GM12865 (cell line): ENCODE data around the gene KCNC2.

ENCODE experiments used
- DNase-seq: peaks from one replicate; pipeline ENCODE4 v3.0.0; 2010; ENCODE audit warnings: low read depth
- H3K4me3 ChIP-seq: 2 replicates; pipeline ENCODE4 v1.5.1; 2011; ENCODE audit warnings: mild to moderate bottlenecking, low read depth, low read length, control low read depth
- TF ChIP-seq, protein P1 (sequence below): IDR thresholded peaks from 2 replicates; pipeline ENCODE4 v1.5.1; 2011; ENCODE audit warnings: low read length, control low read depth, low read depth, inconsistent platforms; ENCODE audit not compliant: insufficient read depth; ENCODE audit errors: missing control alignments

Gene KCNC2

GRCh38 chr12:75139196-75139595 lies 70.4 kb downstream of the KCNC2 start:
- H3K4me3 ChIP-seq = no peak overlapping the region
- TF ChIP-seq, protein P1, sequence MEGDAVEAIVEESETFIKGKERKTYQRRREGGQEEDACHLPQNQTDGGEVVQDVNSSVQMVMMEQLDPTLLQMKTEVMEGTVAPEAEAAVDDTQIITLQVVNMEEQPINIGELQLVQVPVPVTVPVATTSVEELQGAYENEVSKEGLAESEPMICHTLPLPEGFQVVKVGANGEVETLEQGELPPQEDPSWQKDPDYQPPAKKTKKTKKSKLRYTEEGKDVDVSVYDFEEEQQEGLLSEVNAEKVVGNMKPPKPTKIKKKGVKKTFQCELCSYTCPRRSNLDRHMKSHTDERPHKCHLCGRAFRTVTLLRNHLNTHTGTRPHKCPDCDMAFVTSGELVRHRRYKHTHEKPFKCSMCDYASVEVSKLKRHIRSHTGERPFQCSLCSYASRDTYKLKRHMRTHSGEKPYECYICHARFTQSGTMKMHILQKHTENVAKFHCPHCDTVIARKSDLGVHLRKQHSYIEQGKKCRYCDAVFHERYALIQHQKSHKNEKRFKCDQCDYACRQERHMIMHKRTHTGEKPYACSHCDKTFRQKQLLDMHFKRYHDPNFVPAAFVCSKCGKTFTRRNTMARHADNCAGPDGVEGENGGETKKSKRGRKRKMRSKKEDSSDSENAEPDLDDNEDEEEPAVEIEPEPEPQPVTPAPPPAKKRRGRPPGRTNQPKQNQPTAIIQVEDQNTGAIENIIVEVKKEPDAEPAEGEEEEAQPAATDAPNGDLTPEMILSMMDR = no peak
- DNase-seq = no peak

GRCh38 chr12:75137896-75138295 lies 71.7 kb downstream of the KCNC2 start:
- DNase-seq = no peak
- TF ChIP-seq, protein P1 = no peak
- no peak overlapping the region for H3K4me3 ChIP-seq

- TF ChIP-seq, protein P1 = no peak
- H3K4me3 ChIP-seq = no peak overlapping the region
- DNase-seq = no peak
Measured at GRCh38 chr12:75135026-75135425, 74.6 kb downstream of the KCNC2 start.

DNA sequence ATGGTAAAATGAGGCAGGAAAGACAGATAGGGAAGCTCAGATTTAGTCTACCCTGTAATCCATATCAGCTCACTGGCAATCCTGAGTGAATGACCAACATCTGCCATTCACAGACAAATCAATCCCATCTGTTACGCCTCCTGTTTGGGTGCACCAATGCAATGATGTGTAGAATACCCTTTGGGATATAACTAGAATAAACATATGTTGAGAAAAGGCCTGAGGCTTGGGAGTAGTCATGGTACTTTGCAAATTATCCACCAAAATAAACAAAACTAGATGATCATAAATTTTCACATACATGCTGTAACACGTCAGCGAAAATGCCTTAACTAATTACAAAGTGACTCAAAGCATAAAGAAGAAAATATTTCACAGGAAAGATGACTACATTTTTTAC lies 78.8 kb downstream of the KCNC2 start:
- TF ChIP-seq, protein P1 = no peak
- no peak for DNase-seq
- no peak overlapping the region for H3K4me3 ChIP-seq

DNA sequence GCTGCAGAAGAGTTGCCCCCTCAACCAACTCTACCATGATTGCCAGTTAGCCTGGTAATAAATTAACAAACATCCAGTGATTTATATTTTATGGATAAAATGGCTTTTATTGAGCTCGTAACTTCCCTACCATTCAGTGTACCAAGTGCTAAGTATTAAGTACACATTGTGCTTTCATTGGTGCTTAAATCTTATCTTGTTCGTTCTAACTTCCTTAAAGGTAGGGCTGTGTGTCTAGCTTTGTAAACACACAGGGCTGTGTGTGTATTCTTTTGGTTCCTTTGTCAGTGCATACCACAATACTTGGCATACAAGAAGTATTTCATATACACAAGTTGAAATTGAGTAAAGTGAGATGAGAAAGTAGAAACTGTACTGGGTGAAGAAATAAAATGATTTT lies 80.4 kb downstream of the KCNC2 start:
- DNase-seq = no peak
- H3K4me3 ChIP-seq = no peak overlapping the region
- TF ChIP-seq, protein P1 = no peak

GRCh38 chr12:75121036-75121705 lies 88.5 kb downstream of the KCNC2 start:
- no peak for DNase-seq
- no peak overlapping the region for H3K4me3 ChIP-seq
- TF ChIP-seq, protein P1 = no peak

DNA sequence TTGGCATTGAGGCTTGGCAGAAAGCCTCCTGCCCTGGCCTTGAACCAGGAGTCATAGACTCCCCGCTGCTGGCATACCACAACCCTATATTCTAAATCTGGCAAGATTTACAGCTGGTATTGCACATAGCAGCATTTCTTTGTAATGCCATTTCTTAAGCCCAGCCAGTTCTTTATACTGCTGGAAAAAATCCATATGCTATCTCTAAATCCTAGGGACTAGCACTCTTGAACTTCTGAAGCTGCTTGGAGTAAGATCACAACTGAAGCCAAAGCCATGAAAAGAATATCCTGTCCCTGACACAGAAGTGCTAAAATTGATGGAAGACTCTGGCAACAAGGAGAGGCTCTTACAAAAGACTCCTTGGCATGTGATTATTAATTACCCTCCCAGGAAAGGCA lies 89.3 kb downstream of the KCNC2 start:
- H3K4me3 ChIP-seq = no peak overlapping the region
- DNase-seq = no peak
- TF ChIP-seq, protein P1 = no peak
